CD4-positive, alpha-beta T cell treated with Interleukin-21 for 1 hour (primary cell): Measurements from ENCODE around the gene STX18.
"Not testable (repeated sequence)": the region's sequence is repeated elsewhere in the genome, so short reads cannot be mapped to it uniquely, and the experiment has no call there.

Experiments used
- DNase-seq: peaks from one replicate; pipeline ENCODE4 v3.0.0-alpha.2; 2020

Gene STX18

GRCh38 chr4:4436244-4436823 lies 105.5 kb downstream of the STX18 start:
- DNase-seq: no peak

GRCh38 chr4:4433941-4434340 lies 107.9 kb downstream of the STX18 start:
- no peak for DNase-seq

GRCh38 chr4:4432341-4433125 lies 109.3 kb downstream of the STX18 start:
- DNase-seq: no peak

- DNase-seq: peak; percentile 52
Measured at GRCh38 chr4:4430492-4431195, 111.2 kb downstream of the STX18 start.

GRCh38 chr4:4428966-4429875 lies 112.6 kb downstream of the STX18 start:
- no peak for DNase-seq

- DNase-seq: no peak
Measured at GRCh38 chr4:4427886-4428285, 114.0 kb downstream of the STX18 start.

GRCh38 chr4:4427121-4427870 lies 114.6 kb downstream of the STX18 start:
- DNase-seq: no peak

- no peak for DNase-seq
Measured at GRCh38 chr4:4426511-4427120, 115.2 kb downstream of the STX18 start.

- no peak for DNase-seq
Measured at GRCh38 chr4:4425696-4426095, 116.2 kb downstream of the STX18 start.

GRCh38 chr4:4425119-4425690 lies 116.6 kb downstream of the STX18 start:
- DNase-seq: no peak

- no peak for DNase-seq
Measured at GRCh38 chr4:4424499-4425115, 117.2 kb downstream of the STX18 start.

- no peak for DNase-seq
Measured at GRCh38 chr4:4423706-4424498, 117.9 kb downstream of the STX18 start.

GRCh38 chr4:4422856-4423499 lies 118.9 kb downstream of the STX18 start:
- no peak for DNase-seq

- not testable (repeated sequence) for DNase-seq
Measured at GRCh38 chr4:4422117-4422516, 119.7 kb downstream of the STX18 start.

GRCh38 chr4:4421356-4421755 lies 120.5 kb downstream of the STX18 start:
- no peak for DNase-seq

- no peak for DNase-seq
Measured at GRCh38 chr4:4420421-4420820, 121.4 kb downstream of the STX18 start.

- DNase-seq: no peak
Measured at GRCh38 chr4:4419896-4420295, 122.0 kb downstream of the STX18 start.

- no peak for DNase-seq
Measured at GRCh38 chr4:4418676-4419390, 123.0 kb downstream of the STX18 start.

GRCh38 chr4:4417886-4418285 lies 124.0 kb downstream of the STX18 start:
- no peak for DNase-seq
